Gastroesophageal sphincter (tissue), 2 donors: ENCODE data around the gene TMPRSS9.

Source experiments
- POLR2A ChIP-seq, 2 donors: fragments of 450-650 bp; IDR thresholded peaks; one replicate each; pipeline ENCODE4 v1.6.1; 2017; ENCODE audit warnings: antibody characterized with exemption in 2 of 2, mild to moderate bottlenecking in 2 of 2, moderate library complexity in 1 of 2
- POLR2AphosphoS5 ChIP-seq: sonication (generic); formaldehyde crosslinking; IDR thresholded peaks from one replicate; pipeline ENCODE4 v1.6.1; 2017; ENCODE audit warnings: antibody characterized with exemption

DNA sequence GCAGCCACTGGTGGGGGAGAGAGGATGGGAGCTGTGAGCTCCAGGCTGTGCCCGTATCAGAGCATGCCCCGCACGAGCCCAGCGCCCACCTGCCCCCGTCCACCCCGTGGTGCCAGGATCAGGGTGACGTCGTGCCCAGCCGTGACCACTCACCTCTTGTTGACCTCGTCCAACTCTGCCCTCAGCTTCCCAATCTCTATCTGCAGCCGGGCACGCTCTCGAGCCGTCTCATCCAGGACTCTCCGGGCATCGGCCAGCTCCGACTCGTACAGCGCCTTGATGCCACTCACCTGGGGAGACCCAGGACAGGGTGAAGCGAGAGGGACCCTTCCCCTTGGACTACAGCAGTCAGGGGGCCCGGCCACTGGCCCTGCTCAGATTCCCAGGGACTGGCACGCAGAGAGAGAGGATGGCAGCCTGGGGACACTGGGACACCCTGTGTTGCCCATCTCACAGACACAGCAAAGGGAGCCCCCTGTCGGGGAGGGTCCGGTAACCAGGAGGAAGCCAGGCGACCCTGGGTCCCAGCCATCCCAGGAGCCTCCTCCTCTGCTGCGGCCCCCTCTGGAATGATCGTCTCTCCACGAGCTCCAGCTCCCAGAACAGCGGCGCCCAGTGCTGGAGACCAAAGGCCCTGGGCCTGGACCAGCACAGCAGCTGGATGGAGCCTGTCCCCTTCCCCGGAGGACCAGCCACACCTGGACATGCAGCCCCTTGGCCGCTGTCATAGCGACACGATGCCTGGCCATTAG is 84.4 kb downstream of the TMPRSS9 start:
- TF ChIP-seq POLR2A (IDR thresholded peaks at IDR 0.05), result no peak
- TF ChIP-seq POLR2AphosphoS5, result no peak
